Heart left ventricle (tissue), 13 donors: ENCODE data around the gene INTS13.

Experiments
- POLR2A ChIP-seq, 2 donors: fragments of 450-650 bp; IDR thresholded peaks; one replicate each; pipeline ENCODE4 v1.6.1; 2017; ENCODE audit warnings: antibody characterized with exemption in 2 of 2, mild to moderate bottlenecking in 2 of 2, moderate library complexity in 2 of 2
- TF ChIP-seq, protein P1 (sequence below), 12 donors: fragments of 200-600 bp; sonication (generic) in 4 of 12; IDR thresholded peaks; one replicate each; pipeline versions ENCODE4 v1.5.0 to v1.8.0; 2018 to 2022; ENCODE audit warnings: antibody characterized with exemption in 12 of 12, mild to moderate bottlenecking in 5 of 12
- donor health status: ischemic (EF 13 %, LVEDD 7.1; RV severe dilation, severe dysfunction).
- donor health status: DM: no; HTN: yes; CAD: no.
- donor health status: DM: no; HTN: no; CAD: no.
- donor health status: ischemic (EF 25% LVEDD 6.9; RV normal size, moderate dysfunction).
- donor health status: ischemic (EF 25% LVEDD 5.7; RV mildly dilated, moderate dysfunction).
- donor health status: ischemic (EF 35%, LVEDD 5.7; RV mildly dilated, moderate dysfunction).
- donor health status: nonischemic (EF 11% LVEDD 7.7; RV severe dilation, severe dysfunction).
- donor health status: DM: yes; HTN: yes; CAD: no.
- donor health status: PGD.
- donor health status: ischemic (EF 29% LVEDD 5.4; RV normal size, mild dysfunction).
- donor health status: nonischemic (EF 23%, LVEDD 6.1; RV moderate dilation, normal function).

DNA sequence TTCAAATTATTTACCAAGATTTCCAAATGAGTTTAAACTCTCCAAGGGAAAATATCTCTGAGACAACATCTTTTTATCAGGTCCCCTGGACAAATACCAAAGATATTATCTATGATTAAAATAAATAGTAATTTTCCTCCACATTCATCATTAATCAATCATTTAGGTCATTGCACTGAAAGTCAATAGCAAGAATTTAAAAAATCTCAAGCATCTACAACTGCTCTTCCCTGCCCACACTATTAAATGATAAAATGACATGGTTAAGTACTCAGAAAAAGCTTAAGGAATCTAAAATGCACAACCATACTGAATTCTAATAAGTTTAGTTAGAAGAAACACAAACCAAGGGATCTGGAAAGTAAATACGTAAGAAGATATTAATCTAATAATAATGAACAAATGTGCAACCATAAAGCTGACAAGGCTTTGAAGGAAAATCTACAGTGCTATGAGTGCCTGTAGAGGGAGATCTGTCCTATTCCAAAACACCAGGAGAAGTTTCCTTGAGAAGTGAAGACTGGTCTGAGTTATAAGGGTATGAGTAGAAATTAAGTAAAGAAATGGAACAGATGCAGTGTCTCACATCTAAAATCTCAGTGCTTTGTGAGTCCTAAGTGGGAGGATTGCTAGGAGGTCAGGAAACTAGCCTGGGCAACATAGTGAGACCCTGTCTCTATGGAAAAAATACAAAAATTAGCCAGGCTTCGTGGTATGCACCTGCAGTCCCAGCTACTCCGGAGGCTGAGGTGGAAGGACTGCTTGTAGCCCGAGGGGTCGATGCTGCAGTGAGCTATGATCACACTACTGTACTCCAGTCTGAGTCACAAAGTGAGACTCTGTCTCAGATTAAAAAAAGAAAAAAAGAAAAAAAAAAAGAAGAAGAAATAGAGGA is 19.2 kb downstream of the INTS13 start:
- TF ChIP-seq, protein P1, sequence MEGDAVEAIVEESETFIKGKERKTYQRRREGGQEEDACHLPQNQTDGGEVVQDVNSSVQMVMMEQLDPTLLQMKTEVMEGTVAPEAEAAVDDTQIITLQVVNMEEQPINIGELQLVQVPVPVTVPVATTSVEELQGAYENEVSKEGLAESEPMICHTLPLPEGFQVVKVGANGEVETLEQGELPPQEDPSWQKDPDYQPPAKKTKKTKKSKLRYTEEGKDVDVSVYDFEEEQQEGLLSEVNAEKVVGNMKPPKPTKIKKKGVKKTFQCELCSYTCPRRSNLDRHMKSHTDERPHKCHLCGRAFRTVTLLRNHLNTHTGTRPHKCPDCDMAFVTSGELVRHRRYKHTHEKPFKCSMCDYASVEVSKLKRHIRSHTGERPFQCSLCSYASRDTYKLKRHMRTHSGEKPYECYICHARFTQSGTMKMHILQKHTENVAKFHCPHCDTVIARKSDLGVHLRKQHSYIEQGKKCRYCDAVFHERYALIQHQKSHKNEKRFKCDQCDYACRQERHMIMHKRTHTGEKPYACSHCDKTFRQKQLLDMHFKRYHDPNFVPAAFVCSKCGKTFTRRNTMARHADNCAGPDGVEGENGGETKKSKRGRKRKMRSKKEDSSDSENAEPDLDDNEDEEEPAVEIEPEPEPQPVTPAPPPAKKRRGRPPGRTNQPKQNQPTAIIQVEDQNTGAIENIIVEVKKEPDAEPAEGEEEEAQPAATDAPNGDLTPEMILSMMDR (IDR thresholded peaks at IDR 0.05), result peak in 1 of 12 donors; percentile 31
- no peak for TF ChIP-seq POLR2A (IDR thresholded peaks at IDR 0.05)
